Measurements from ENCODE around the gene S100A8. TPM values are rescaled to one million over a fixed set of nuclear protein-coding genes. Genes with fewer than 3 reads are reported as not detected.

Gene S100A8
- total RNA-seq, 1 experiment from 2014 or later: 1.4 TPM

DNA sequence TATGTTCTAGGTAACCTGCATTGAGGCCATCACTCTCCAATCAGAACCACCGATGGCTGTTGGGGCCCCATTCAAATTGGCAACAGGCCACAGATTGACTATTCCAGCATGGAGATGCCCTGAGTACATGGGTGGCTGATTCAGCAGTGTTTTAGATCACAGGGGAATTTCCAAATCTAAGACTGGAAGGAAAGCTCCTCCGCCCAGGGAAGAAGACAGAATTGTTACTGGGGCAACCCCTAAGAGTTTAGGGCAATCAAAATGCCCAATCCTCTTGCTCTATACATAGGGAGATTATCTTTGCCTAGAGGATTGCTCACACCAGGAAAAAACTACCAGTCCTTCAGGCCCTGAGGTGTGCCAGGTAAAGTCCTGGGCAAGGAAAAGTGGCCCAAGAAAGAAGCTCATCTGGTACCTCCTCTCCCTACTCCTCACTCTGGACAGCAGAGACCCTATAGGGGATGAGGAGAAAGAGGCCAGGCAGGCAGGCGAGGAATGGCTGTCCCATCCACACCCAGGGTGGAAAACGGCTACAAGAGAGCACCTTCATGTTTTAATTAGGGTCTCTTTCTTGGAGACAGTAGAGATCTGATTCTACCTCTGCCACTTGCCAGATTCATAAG, 5.8 kb downstream of the S100A8 start:
- RAD21 ChIA-PET (ENCODE audit: low non-redundant PET in 1 of 2, low total read pairs in 2 of 2, uncharacterized antibody in 2 of 2, unreplicated experiment in 2 of 2): no interaction called here
- POLR2A ChIA-PET: no interaction called here
- Histone ChIP-seq H3K79me2 (ENCODE audit: insufficient read depth, low read length) (no peaks in the 10 kb centered on the region), H3K27ac (ENCODE audit: low read depth, low read length) (no peak overlapping the region), H3K4me1 (ENCODE audit: control insufficient read depth in 1 of 2, insufficient read depth in 2 of 2, low read length in 2 of 2) (no peaks in the 10 kb centered on the region), H3K9me3 (ENCODE audit: control insufficient read depth in 1 of 2, insufficient read depth in 1 of 2, low read depth in 1 of 2, low read length in 2 of 2) (no peaks in the 10 kb centered on the region), H3K4me2 (ENCODE audit: low read length) (no peak overlapping the region), H3K27me3 (ENCODE audit: insufficient read depth, low read length) (peaks cover 46% of the 10 kb centered on the region), H3K4me3 (replicated peaks in 1 of 2; ENCODE audit: low read depth in 1 of 2, low read length in 2 of 2) (no peak overlapping the region), H3K36me3 (ENCODE audit: control insufficient read depth in 1 of 2, insufficient read depth in 2 of 2, low read length in 2 of 2) (no peaks in the 10 kb centered on the region), H3K9me2 (ENCODE audit: insufficient read depth) (no peaks in the 10 kb centered on the region), H4K20me1 (ENCODE audit: insufficient read depth) (no peaks in the 10 kb centered on the region), H2AFZ (ENCODE audit: low read depth, low read length, poor library complexity, severe bottlenecking) (no peak overlapping the region), H3K9ac (ENCODE audit: low read length) (no peak overlapping the region)
- intact Hi-C loops (cut with micrococcal nuclease): no loop called here
- TF ChIP-seq EGR1 (IDR thresholded peaks at IDR 0.05; ENCODE audit: low read depth): no peak
- no peak for TF ChIP-seq POLR2AphosphoS5 (IDR thresholded peaks at IDR 0.05; ENCODE audit: low read depth, low read length)
- TF ChIP-seq JUND (IDR thresholded peaks at IDR 0.05): no peak
- no peak for TF ChIP-seq CEBPB (IDR thresholded peaks at IDR 0.05; ENCODE audit: low read depth)
- TF ChIP-seq FOSL1 (IDR thresholded peaks at IDR 0.05; ENCODE audit: low read depth): no peak
- TF ChIP-seq ZFX (IDR thresholded peaks at IDR 0.05): no peak
- no peak for TF ChIP-seq EZH2 (IDR thresholded peaks at IDR 0.05)
- DNase-seq (ENCODE audit: low read depth, low spot score) (no peak), ATAC-seq (no peak)
- CTCF ChIA-PET: no interaction called here
- BruUV-seq (replicated peaks): no TSS peak

DNA sequence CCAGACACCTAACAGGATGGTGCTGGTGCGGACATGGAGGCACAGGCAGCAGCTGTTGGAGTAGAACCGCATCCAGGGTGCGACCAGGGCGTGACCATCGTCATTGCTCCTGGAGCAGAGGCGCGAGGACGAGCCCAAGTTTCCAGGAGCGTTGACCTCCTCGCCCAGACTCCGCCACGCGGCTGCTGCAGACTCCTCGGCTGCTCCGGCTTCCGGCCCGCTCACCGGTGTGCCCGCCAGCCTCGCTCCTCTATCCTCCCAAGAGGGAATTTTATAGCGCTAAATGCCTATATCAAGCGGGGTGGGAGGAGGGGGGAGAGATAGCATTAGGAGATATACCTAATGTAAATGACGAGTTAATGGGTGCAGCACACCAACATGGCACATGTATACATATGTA, 10.2 kb downstream of the S100A8 start:
- BruUV-seq (replicated peaks): no TSS peak
- intact Hi-C loops (cut with micrococcal nuclease): no loop called here
- Histone ChIP-seq H3K79me2 (ENCODE audit: insufficient read depth, low read length) (no peaks in the 10 kb centered on the region), H2AFZ (ENCODE audit: low read depth, low read length, poor library complexity, severe bottlenecking) (no peak overlapping the region), H3K36me3 (ENCODE audit: control insufficient read depth in 1 of 2, insufficient read depth in 2 of 2, low read length in 2 of 2) (no peaks in the 10 kb centered on the region), H3K27me3 (ENCODE audit: insufficient read depth, low read length) (peaks cover 65% of the 10 kb centered on the region), H3K27ac (ENCODE audit: low read depth, low read length) (no peak overlapping the region), H3K4me2 (ENCODE audit: low read length) (no peak overlapping the region), H3K4me3 (replicated peaks in 1 of 2; ENCODE audit: low read depth in 1 of 2, low read length in 2 of 2) (no peak overlapping the region), H3K9me2 (ENCODE audit: insufficient read depth) (no peaks in the 10 kb centered on the region), H3K4me1 (ENCODE audit: control insufficient read depth in 1 of 2, insufficient read depth in 2 of 2, low read length in 2 of 2) (no peaks in the 10 kb centered on the region), H4K20me1 (ENCODE audit: insufficient read depth) (no peaks in the 10 kb centered on the region), H3K9me3 (ENCODE audit: control insufficient read depth in 1 of 2, insufficient read depth in 1 of 2, low read depth in 1 of 2, low read length in 2 of 2) (no peaks in the 10 kb centered on the region), H3K9ac (ENCODE audit: low read length) (no peak overlapping the region)
- POLR2A ChIA-PET: no interaction called here
- CTCF ChIA-PET: no interaction called here
- ATAC-seq (no peak), DNase-seq (ENCODE audit: low read depth, low spot score) (no peak)
- RAD21 ChIA-PET (ENCODE audit: low non-redundant PET in 1 of 2, low total read pairs in 2 of 2, uncharacterized antibody in 2 of 2, unreplicated experiment in 2 of 2): no interaction called here
- TF ChIP-seq CBX3 (IDR thresholded peaks at IDR 0.05; ENCODE audit: low read depth): no peak
- no peak for TF ChIP-seq FOSL1 (IDR thresholded peaks at IDR 0.05; ENCODE audit: low read depth)
- TF ChIP-seq, protein P1, sequence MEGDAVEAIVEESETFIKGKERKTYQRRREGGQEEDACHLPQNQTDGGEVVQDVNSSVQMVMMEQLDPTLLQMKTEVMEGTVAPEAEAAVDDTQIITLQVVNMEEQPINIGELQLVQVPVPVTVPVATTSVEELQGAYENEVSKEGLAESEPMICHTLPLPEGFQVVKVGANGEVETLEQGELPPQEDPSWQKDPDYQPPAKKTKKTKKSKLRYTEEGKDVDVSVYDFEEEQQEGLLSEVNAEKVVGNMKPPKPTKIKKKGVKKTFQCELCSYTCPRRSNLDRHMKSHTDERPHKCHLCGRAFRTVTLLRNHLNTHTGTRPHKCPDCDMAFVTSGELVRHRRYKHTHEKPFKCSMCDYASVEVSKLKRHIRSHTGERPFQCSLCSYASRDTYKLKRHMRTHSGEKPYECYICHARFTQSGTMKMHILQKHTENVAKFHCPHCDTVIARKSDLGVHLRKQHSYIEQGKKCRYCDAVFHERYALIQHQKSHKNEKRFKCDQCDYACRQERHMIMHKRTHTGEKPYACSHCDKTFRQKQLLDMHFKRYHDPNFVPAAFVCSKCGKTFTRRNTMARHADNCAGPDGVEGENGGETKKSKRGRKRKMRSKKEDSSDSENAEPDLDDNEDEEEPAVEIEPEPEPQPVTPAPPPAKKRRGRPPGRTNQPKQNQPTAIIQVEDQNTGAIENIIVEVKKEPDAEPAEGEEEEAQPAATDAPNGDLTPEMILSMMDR (IDR thresholded peaks at IDR 0.05 in 2 of 3, conservative IDR thresholded peaks at IDR 0.05 in 1 of 3; ENCODE audit: borderline replicate concordance in 1 of 3, insufficient read depth in 1 of 3, low read depth in 2 of 3, low read length in 2 of 3): no peak
- TF ChIP-seq, protein P2, sequence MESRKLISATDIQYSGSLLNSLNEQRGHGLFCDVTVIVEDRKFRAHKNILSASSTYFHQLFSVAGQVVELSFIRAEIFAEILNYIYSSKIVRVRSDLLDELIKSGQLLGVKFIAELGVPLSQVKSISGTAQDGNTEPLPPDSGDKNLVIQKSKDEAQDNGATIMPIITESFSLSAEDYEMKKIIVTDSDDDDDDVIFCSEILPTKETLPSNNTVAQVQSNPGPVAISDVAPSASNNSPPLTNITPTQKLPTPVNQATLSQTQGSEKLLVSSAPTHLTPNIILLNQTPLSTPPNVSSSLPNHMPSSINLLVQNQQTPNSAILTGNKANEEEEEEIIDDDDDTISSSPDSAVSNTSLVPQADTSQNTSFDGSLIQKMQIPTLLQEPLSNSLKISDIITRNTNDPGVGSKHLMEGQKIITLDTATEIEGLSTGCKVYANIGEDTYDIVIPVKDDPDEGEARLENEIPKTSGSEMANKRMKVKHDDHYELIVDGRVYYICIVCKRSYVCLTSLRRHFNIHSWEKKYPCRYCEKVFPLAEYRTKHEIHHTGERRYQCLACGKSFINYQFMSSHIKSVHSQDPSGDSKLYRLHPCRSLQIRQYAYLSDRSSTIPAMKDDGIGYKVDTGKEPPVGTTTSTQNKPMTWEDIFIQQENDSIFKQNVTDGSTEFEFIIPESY (IDR thresholded peaks at IDR 0.05; ENCODE audit: extremely low read depth, insufficient replicate concordance, low read length): no peak
- TF ChIP-seq EZH2 (IDR thresholded peaks at IDR 0.05): no peak
- TF ChIP-seq ELF1 (IDR thresholded peaks at IDR 0.05; ENCODE audit: borderline replicate concordance, low read depth): no peak
- TF ChIP-seq POLR2A (IDR thresholded peaks at IDR 0.05; ENCODE audit: borderline replicate concordance, extremely low read depth, insufficient read depth, insufficient read length): no peak
- TF ChIP-seq ZFX (IDR thresholded peaks at IDR 0.05): no peak
- TF ChIP-seq, protein P3, sequence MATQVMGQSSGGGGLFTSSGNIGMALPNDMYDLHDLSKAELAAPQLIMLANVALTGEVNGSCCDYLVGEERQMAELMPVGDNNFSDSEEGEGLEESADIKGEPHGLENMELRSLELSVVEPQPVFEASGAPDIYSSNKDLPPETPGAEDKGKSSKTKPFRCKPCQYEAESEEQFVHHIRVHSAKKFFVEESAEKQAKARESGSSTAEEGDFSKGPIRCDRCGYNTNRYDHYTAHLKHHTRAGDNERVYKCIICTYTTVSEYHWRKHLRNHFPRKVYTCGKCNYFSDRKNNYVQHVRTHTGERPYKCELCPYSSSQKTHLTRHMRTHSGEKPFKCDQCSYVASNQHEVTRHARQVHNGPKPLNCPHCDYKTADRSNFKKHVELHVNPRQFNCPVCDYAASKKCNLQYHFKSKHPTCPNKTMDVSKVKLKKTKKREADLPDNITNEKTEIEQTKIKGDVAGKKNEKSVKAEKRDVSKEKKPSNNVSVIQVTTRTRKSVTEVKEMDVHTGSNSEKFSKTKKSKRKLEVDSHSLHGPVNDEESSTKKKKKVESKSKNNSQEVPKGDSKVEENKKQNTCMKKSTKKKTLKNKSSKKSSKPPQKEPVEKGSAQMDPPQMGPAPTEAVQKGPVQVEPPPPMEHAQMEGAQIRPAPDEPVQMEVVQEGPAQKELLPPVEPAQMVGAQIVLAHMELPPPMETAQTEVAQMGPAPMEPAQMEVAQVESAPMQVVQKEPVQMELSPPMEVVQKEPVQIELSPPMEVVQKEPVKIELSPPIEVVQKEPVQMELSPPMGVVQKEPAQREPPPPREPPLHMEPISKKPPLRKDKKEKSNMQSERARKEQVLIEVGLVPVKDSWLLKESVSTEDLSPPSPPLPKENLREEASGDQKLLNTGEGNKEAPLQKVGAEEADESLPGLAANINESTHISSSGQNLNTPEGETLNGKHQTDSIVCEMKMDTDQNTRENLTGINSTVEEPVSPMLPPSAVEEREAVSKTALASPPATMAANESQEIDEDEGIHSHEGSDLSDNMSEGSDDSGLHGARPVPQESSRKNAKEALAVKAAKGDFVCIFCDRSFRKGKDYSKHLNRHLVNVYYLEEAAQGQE (IDR thresholded peaks at IDR 0.05; ENCODE audit: low read depth): no peak
- TF ChIP-seq, protein P4, sequence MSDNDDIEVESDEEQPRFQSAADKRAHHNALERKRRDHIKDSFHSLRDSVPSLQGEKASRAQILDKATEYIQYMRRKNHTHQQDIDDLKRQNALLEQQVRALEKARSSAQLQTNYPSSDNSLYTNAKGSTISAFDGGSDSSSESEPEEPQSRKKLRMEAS (IDR thresholded peaks at IDR 0.05): no peak

Measured in HCT116 (cell line).